ENCODE measurements around the gene LAMC2.

GRCh38 chr1:183228347-183229220 lies 42.5 kb downstream of the LAMC2 start:
- TF ChIP-seq EP300 (IDR thresholded peaks at IDR 0.05; ENCODE audit: borderline replicate concordance in 1 of 2, control insufficient read depth in 1 of 2, low read depth in 2 of 2, low read length in 2 of 2) (no peak), SUZ12 (IDR thresholded peaks at IDR 0.05; ENCODE audit: unreplicated experiment) (no peak), POLR2A (IDR thresholded peaks at IDR 0.05; ENCODE audit: low read depth, low read length) (no peak), RAD21 (IDR thresholded peaks at IDR 0.05; ENCODE audit: insufficient read depth, low read depth, low read length) (no peak), CHD2 (IDR thresholded peaks at IDR 0.05; ENCODE audit: borderline replicate concordance, low read depth, low read length) (no peak), CTCF (IDR thresholded peaks at IDR 0.05 in 2 of 3, conservative IDR thresholded peaks at IDR 0.05 in 1 of 3; ENCODE audit: control insufficient read depth in 2 of 3, extremely low read depth in 1 of 3, insufficient read depth in 1 of 3, low read depth in 3 of 3, low read length in 3 of 3) (no peak), RB1 (IDR thresholded peaks at IDR 0.05; ENCODE audit: borderline replicate concordance) (no peak), ZNF274 (IDR thresholded peaks at IDR 0.05; ENCODE audit: insufficient read depth, insufficient read length) (no peak), CBX5 (IDR thresholded peaks at IDR 0.05; ENCODE audit: low read depth) (no peak), CEBPZ (IDR thresholded peaks at IDR 0.05; ENCODE audit: low read depth, low read length) (no peak), EZH2 (IDR thresholded peaks at IDR 0.05; ENCODE audit: borderline replicate concordance, control insufficient read depth, low read depth, low read length) (no peak), SP1 (IDR thresholded peaks at IDR 0.05; ENCODE audit: low read depth, low read length) (no peak), REST (IDR thresholded peaks at IDR 0.05; ENCODE audit: low read depth, low read length) (no peak)
- TF ChIP-seq, protein P1, sequence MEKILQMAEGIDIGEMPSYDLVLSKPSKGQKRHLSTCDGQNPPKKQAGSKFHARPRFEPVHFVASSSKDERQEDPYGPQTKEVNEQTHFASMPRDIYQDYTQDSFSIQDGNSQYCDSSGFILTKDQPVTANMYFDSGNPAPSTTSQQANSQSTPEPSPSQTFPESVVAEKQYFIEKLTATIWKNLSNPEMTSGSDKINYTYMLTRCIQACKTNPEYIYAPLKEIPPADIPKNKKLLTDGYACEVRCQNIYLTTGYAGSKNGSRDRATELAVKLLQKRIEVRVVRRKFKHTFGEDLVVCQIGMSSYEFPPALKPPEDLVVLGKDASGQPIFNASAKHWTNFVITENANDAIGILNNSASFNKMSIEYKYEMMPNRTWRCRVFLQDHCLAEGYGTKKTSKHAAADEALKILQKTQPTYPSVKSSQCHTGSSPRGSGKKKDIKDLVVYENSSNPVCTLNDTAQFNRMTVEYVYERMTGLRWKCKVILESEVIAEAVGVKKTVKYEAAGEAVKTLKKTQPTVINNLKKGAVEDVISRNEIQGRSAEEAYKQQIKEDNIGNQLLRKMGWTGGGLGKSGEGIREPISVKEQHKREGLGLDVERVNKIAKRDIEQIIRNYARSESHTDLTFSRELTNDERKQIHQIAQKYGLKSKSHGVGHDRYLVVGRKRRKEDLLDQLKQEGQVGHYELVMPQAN (conservative IDR thresholded peaks at IDR 0.05): no peak
